Retinal pigment epithelial cell (primary cell): ENCODE measurements around the gene HHIP.

Experiments used
- DNase-seq: peaks from one replicate; pipeline ENCODE4 v3.0.0-alpha.2; 2010; ENCODE audit warnings: low read depth
- H3K4me3 ChIP-seq: 2 replicates; pipeline ENCODE4 v1.5.1; 2011; ENCODE audit warnings: mild to moderate bottlenecking, low read length, control low read depth, moderate library complexity
- TF ChIP-seq, protein P1 (sequence below): conservative IDR thresholded peaks from 2 replicates; pipeline ENCODE4 v1.5.1; 2011; ENCODE audit warnings: low read depth, low read length, control low read depth, inconsistent platforms

Gene HHIP, protein sequence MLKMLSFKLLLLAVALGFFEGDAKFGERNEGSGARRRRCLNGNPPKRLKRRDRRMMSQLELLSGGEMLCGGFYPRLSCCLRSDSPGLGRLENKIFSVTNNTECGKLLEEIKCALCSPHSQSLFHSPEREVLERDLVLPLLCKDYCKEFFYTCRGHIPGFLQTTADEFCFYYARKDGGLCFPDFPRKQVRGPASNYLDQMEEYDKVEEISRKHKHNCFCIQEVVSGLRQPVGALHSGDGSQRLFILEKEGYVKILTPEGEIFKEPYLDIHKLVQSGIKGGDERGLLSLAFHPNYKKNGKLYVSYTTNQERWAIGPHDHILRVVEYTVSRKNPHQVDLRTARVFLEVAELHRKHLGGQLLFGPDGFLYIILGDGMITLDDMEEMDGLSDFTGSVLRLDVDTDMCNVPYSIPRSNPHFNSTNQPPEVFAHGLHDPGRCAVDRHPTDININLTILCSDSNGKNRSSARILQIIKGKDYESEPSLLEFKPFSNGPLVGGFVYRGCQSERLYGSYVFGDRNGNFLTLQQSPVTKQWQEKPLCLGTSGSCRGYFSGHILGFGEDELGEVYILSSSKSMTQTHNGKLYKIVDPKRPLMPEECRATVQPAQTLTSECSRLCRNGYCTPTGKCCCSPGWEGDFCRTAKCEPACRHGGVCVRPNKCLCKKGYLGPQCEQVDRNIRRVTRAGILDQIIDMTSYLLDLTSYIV

DNA sequence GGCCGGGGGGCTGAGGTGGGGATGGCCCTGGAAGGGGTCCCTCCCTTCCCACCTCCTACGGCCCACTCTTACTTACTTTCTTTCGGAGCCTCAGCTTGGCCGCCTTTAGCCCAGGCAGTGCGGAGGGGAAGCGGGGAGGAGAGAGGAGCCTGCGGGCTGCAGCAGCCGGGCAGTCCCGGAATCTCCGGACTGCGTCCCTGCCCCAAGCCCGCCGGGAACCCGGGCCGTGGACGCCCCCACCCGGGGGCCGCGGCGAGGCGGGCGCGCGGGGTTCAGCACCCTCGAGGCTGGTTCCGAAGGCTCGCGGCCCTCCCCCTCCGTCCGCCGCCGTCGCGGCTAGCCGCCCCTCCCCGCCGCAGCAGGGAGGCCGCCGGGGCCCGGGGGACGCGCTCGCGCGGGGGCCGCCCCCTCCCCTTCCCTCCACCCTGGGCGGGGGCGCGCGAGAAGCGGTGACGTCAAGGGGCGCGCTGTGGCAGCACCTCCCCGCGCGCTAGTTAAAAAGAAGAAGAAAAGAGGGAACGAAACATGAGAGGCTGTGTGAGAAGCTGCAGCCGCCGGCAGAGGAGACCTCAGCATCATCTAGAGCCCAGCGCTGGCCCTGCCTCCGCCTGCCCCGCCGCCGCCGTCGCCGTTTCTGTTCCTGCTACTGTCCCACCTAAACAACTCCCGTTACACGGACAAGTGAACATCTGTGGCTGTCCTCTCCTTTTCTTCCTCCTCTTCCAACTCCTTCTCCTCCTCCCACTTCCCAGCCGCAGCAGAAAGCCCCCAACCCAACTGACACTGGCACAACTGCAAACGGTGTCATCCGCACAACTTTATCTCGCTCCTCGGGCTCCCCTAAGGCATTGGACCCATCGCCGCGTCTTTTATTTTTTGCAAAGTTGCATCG lies at the start of gene HHIP:
HHIP (plus strand) TSS at position 526 of the 892 bp plus-strand sequence. CDS start 520 bp downstream, outside the sequence.
- TF ChIP-seq, protein P1, sequence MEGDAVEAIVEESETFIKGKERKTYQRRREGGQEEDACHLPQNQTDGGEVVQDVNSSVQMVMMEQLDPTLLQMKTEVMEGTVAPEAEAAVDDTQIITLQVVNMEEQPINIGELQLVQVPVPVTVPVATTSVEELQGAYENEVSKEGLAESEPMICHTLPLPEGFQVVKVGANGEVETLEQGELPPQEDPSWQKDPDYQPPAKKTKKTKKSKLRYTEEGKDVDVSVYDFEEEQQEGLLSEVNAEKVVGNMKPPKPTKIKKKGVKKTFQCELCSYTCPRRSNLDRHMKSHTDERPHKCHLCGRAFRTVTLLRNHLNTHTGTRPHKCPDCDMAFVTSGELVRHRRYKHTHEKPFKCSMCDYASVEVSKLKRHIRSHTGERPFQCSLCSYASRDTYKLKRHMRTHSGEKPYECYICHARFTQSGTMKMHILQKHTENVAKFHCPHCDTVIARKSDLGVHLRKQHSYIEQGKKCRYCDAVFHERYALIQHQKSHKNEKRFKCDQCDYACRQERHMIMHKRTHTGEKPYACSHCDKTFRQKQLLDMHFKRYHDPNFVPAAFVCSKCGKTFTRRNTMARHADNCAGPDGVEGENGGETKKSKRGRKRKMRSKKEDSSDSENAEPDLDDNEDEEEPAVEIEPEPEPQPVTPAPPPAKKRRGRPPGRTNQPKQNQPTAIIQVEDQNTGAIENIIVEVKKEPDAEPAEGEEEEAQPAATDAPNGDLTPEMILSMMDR = no peak
- H3K4me3 ChIP-seq = peak within 1 kb of the TSS; percentile 59
- no peak for DNase-seq

DNA sequence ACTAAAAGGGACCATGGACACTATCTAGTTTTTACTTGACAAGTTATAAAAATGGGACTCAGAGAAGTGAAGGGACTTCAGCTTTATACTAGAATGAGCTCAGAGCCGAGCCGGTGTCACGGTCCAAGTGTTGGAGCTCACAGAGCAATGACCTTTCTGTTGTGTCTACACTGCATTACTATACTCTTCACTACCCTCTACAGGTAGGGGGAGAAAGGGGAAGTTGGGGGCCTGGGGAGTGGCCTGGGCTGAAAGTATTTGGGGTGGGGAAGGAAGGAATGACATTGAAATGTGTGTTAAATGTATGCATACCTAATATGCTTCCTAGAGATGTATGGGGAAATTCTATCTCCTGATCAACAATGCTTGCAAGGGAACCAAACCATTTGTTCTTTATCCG lies 48.8 kb upstream of the HHIP start:
- TF ChIP-seq, protein P1 = no peak
- no peak for DNase-seq
- no peak overlapping the region for H3K4me3 ChIP-seq

DNA sequence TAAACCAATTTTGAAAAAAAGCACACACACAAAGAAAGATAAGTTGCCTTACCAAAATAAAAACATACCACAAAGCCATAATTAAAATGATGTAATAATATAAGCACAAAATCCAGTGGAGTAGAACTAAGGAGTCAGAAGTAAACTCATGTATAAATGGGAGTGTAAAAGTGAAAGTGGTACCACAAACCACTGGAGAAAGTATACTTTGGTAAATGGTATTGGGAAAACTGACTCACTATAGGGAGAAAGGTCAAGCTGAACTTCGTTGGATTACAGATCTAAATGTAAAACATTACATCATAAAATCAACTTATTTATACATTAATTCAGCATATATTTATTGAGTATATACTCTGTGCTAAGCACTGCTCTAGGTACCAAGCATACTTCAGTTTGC lies 46.3 kb upstream of the HHIP start:
- TF ChIP-seq, protein P1 = no peak
- H3K4me3 ChIP-seq = no peak overlapping the region
- no peak for DNase-seq

DNA sequence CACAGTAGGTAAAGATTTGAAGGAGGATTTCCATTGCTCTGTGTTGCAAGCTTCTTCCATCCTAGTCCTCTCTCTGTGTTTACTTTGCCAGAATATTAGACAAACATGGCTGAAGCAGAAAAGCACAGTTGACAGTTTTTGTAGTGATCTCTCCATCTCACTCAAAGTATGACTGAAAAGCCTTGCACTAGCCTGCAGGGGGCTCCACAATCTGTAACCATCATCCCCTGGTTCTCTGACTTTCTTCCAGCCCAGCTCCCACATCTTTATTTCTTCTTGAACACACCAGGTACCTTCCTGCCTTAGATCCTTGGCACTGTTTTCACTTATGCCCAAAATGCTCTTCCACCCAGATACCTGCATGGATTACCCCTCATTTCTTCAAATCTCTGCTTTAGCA lies 34.1 kb upstream of the HHIP start:
- TF ChIP-seq, protein P1 = peak; percentile 58
- no peak overlapping the region for H3K4me3 ChIP-seq
- no peak for DNase-seq

DNA sequence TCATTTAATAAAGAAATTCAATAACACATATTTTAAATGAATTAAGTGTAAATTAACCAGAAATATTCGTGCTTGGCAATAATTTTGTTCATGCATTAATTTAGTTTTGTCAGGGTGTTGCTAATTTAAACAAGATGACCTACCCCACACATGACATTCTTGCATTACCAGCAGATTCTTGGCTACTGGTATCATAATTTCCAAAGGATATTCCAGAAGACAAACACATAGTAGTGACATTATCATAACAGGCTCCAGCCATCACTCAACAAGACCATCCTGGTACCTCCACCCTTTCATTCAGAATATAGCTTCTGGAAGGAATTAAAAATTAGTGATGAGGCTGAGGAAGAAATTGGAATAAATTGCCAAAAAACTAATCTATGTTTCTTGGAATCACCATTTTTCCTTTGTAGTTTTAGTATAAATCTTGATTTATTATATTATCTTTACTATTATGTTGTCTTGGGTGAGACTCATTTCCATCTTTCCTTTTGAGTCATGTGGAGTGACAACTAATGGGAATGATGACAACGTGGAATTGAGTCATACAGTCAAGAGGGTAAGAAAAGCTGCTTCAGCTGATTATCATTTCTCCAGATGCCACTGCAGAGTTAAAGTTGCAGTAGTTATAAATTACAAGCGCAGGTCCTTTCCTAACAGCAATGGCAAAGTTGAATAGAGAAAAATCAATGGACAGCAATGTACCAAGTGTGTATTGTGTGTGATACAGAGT lies 30.9 kb upstream of the HHIP start:
- DNase-seq = no peak
- TF ChIP-seq, protein P1 = no peak

DNA sequence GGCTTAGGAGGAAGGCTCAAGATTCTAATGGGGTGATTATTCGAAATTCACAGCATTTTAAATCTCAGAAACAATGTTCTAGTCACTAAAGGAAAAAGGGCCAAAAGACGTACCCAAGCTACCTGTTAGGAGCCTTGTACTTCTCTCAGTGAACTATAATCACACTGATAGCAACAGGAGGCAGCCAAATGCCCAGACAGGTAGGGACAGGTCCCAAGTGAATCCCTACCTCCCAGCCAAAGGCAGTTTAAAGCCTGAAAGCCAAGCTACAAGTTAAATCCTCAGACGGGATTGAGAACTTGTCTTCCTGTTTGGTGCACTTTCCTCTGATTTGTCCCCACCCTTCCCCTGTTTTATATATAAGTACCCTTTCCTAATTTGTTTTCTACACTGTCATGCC lies 24.3 kb upstream of the HHIP start:
- TF ChIP-seq, protein P1 = no peak
- DNase-seq = no peak

More for the DNA sequence above, 30.9 kb upstream of the HHIP start:
- no peak overlapping the region for H3K4me3 ChIP-seq

More for the DNA sequence above, 24.3 kb upstream of the HHIP start:
- H3K4me3 ChIP-seq = no peak overlapping the region
